Stimulated activated CD8-positive, alpha-beta memory T cell treated with anti-CD3 and anti-CD28 coated beads, Interleukin-7, amount 100 ng/mL, for 1 hour (primary cell): ENCODE data around the gene TTL.
"Not testable (repeated sequence)": the region's sequence is repeated elsewhere in the genome, so short reads cannot be mapped to it uniquely, and the experiment has no call there.

Experiments
- DNase-seq, 2 donors: peaks; one replicate each; pipeline ENCODE4 v3.0.0-alpha.2; 2020; ENCODE audit warnings: low read depth in 2 of 2

The TTL gene

GRCh38 chr2:112474844-112475486, 7.0 kb upstream of the TTL start:
- DNase-seq: no peak

- DNase-seq: no peak
These were observed 5.5 kb upstream of the TTL start for GRCh38 chr2:112476434-112476833.

GRCh38 chr2:112480530-112481049, 1.4 kb upstream of the TTL start:
- DNase-seq: peak in 1 of 2 donors; percentile 1

GRCh38 chr2:112481050-112481527, 867 bp upstream of the TTL start:
- peak; percentile 62 to 65 for DNase-seq

- DNase-seq: peak in 1 of 2 donors; percentile 7
These were observed 519 bp downstream of the TTL start for GRCh38 chr2:112482309-112483041.

- DNase-seq: no peak
These were observed 1.1 kb downstream of the TTL start for GRCh38 chr2:112483042-112483473.

- DNase-seq: no peak
These were observed 1.9 kb downstream of the TTL start for GRCh38 chr2:112483831-112484230.

GRCh38 chr2:112485849-112486248, 3.9 kb downstream of the TTL start:
- DNase-seq: no peak

GRCh38 chr2:112486895-112487294, 4.9 kb downstream of the TTL start:
- no peak for DNase-seq

GRCh38 chr2:112487444-112487961, 5.5 kb downstream of the TTL start:
- no peak for DNase-seq

GRCh38 chr2:112488201-112488600, 6.2 kb downstream of the TTL start:
- DNase-seq: no peak

GRCh38 chr2:112491946-112492345, 10.0 kb downstream of the TTL start:
- DNase-seq: no peak

GRCh38 chr2:112493048-112493447, 11.1 kb downstream of the TTL start:
- no peak for DNase-seq

- DNase-seq: no peak
These were observed 12.1 kb downstream of the TTL start for GRCh38 chr2:112493858-112494648.

- no peak for DNase-seq
These were observed 12.9 kb downstream of the TTL start for GRCh38 chr2:112494828-112495227.

GRCh38 chr2:112495878-112496277, 13.9 kb downstream of the TTL start:
- not testable (repeated sequence) for DNase-seq

GRCh38 chr2:112500850-112501484, 19.0 kb downstream of the TTL start:
- peak in 1 of 2 donors; percentile 20 for DNase-seq

- DNase-seq: not testable (repeated sequence)
These were observed 27.5 kb downstream of the TTL start for GRCh38 chr2:112509239-112509998.

GRCh38 chr2:112516801-112517200, 34.8 kb downstream of the TTL start:
- no peak for DNase-seq

GRCh38 chr2:112518807-112519206, 36.9 kb downstream of the TTL start:
- no peak for DNase-seq

GRCh38 chr2:112519506-112519905, 37.5 kb downstream of the TTL start:
- DNase-seq: no peak
